HepG2 (cell line): Measurements from ENCODE around the gene DHX16. TPM values are rescaled to one million over a fixed set of nuclear protein-coding genes. Genes with fewer than 3 reads are reported as not detected.
A peak's percentile ranks its signal among the peaks of the same experiment; 100 is the strongest.

Experiments used
- ADNP ChIP-seq: sonication (generic); formaldehyde crosslinking; IDR thresholded peaks from 2 replicates; pipeline ENCODE4 v1.4.0; 2020; ENCODE audit warnings: missing genetic modification reagents
- CHD2 ChIP-seq: IDR thresholded peaks from 2 replicates; pipeline ENCODE4 v1.6.1; 2011; ENCODE audit warnings: low read depth, low read length, improper control_type of control experiment
- FOXC1 ChIP-seq: sonication (generic); formaldehyde crosslinking; IDR thresholded peaks from 2 replicates; pipeline ENCODE4 v1.8.0; 2022; ENCODE audit warnings: mild to moderate bottlenecking, missing genetic modification reagents, borderline replicate concordance
- MEF2D ChIP-seq: sonication (generic); formaldehyde crosslinking; IDR thresholded peaks from 2 replicates; pipeline ENCODE4 v1.5.1; 2020; ENCODE audit warnings: mild to moderate bottlenecking, missing genetic modification reagents
- NR2F6 ChIP-seq, 2 experiments: IDR thresholded peaks; 2 replicates each; pipeline ENCODE4 v1.6.1; 2016; ENCODE audit warnings: antibody characterized with exemption in 1 of 2, mild to moderate bottlenecking in 1 of 2
- POLR2G ChIP-seq: fragments of 200-400 bp; formaldehyde crosslinking; IDR thresholded peaks from 2 replicates; pipeline ENCODE4 v1.6.1; 2018; ENCODE audit warnings: mild to moderate bottlenecking, low read depth, low read length, moderate library complexity
- SIN3A ChIP-seq: IDR thresholded peaks from 2 replicates; pipeline ENCODE4 v1.6.1; 2011; ENCODE audit warnings: low read depth, mild to moderate bottlenecking, control low read depth, low read length, borderline replicate concordance
- SMC3 ChIP-seq: IDR thresholded peaks from 2 replicates; pipeline ENCODE4 v1.6.1; 2011; ENCODE audit warnings: low read length, improper control_type of control experiment
- ZFP36L2 ChIP-seq: sonication (generic); formaldehyde crosslinking; IDR thresholded peaks from 2 replicates; pipeline ENCODE4 v1.4.0; 2020; ENCODE audit warnings: missing genetic modification reagents
- ZNF350 ChIP-seq: sonication (generic); formaldehyde crosslinking; IDR thresholded peaks from 2 replicates; pipeline ENCODE4 v1.4.0; 2020; ENCODE audit warnings: mild to moderate bottlenecking, low read depth, missing genetic modification reagents, borderline replicate concordance
- ZNF569 ChIP-seq: sonication (generic); formaldehyde crosslinking; IDR thresholded peaks from 2 replicates; pipeline ENCODE4 v1.5.0; 2020; ENCODE audit warnings: mild to moderate bottlenecking, missing genetic modification reagents, moderate library complexity, borderline replicate concordance
- ZNF703 ChIP-seq: sonication (generic); formaldehyde crosslinking; IDR thresholded peaks from 2 replicates; pipeline ENCODE4 v1.5.1; 2020; ENCODE audit warnings: missing genetic modification reagents, mild to moderate bottlenecking, moderate library complexity, borderline replicate concordance
- polyA plus RNA-seq, 8 experiments: library from polyadenylated mRNA; depleted of rRNA in 3 of 8; stranded (reverse) in 7 of 8; unstranded in 1 of 8; fragments of >200 nt; fragmentation: Illumina TruSeq in 4 of 8; extraction: Trizol in 4 of 8; gene quantifications; 2 replicates each; pipeline versions ENCODE4 v1.2.1 to v1.2.3, GENCODE V29; 2011 to 2016; ENCODE audit warnings: low read depth in 4 of 8, missing spikeins in 1 of 8, mixed read lengths in 1 of 8; ENCODE audit not compliant: insufficient read depth in 1 of 8
- total RNA-seq, 5 experiments: library from RNA; depleted of rRNA; stranded (reverse); fragments of >200 nt; fragmentation: Illumina TruSeq; extraction: Trizol; gene quantifications; 2 replicates each; pipeline ENCODE4 v1.2.3, GENCODE V29; 2016; ENCODE audit warnings: low read depth in 1 of 5
- TF ChIP-seq, protein P1 (sequence below): IDR thresholded peaks from 2 replicates; pipeline ENCODE4 v1.6.1; 2016; ENCODE audit warnings: missing biosample characterization, missing genetic modification reagents, low read depth
- TF ChIP-seq, protein P2 (sequence below): sonication (generic); formaldehyde crosslinking; IDR thresholded peaks from 2 replicates; pipeline ENCODE4 v1.4.0; 2020; ENCODE audit warnings: missing genetic modification reagents
- TF ChIP-seq, protein P3 (sequence below), 2 experiments: fragments of 450-650 bp in 1 of 2; sonication (generic) in 1 of 2; formaldehyde crosslinking; IDR thresholded peaks; 2 replicates each; pipeline versions ENCODE4 v1.5.0 to v1.8.0; 2020 to 2022; ENCODE audit warnings: mild to moderate bottlenecking in 1 of 2, missing genetic modification reagents in 1 of 2
- TF ChIP-seq, protein P4 (sequence below): sonication (generic); formaldehyde crosslinking; IDR thresholded peaks from 2 replicates; pipeline ENCODE4 v1.5.0; 2020; ENCODE audit warnings: mild to moderate bottlenecking, missing genetic modification reagents
- TF ChIP-seq, protein P5 (sequence below): sonication (generic); formaldehyde crosslinking; IDR thresholded peaks from 2 replicates; pipeline ENCODE4 v1.8.1; 2023; ENCODE audit warnings: missing genetic modification reagents, mild to moderate bottlenecking, borderline replicate concordance
- TF ChIP-seq, protein P6 (sequence below): sonication (generic); formaldehyde crosslinking; conservative IDR thresholded peaks from 2 replicates; pipeline ENCODE4 v1.4.0; 2020; ENCODE audit warnings: missing genetic modification reagents

DHX16 gene
- total and polyA plus RNA-seq, 2 of the 13 experiments (the other 11 are each of a cell fraction or from before 2014, with no cell fraction given): 57.0 to 58.5 TPM

DNA sequence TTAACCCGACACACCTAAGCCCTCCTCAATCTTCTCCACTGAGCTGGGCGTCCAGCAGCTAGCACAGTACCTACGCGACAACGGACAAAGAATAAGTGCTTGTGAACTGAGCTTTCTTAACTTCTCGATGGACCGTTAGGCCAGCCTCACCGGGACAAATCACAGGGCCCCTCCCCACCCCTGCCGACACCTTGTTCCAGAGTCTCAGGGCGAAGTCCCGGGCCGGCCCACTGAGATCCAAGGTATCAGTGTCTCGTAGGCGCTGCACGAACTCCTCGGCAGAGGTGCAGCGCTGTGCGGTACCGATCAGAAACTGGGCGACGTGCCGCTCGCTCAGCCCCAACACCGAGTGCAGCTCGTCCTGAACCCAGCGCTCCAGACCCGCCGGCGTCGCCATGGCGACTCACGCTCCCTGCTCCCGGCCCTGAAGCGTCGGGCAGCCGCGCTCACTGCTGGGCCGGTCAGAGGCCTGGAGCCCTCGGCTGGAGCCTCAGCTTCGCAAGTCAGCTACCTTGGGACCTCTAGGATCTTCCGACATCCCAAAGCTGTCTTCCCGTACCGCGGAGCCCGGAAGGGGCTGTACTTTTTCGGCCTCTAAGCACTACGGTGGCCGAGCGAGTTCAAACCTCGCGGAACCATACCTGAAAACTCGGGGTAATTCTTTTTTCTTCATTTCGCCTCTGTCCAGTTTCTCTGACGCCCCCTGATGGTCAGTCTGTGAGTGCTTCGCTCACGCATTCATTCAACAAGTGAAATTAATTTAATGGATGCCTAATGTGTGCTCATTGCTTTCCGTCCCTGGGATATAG, at the start of gene DHX16 (continued):
- TF ChIP-seq ZNF569 (no peak), FOXC1 (peak; percentile 35; the same call in 1 of the 2 replicates), NR2F6 (IDR thresholded peaks at IDR 0.05) (peak; percentile 49; the same call in 1 of the 2 replicates), NR2F6 (CRISPR knock-in tag; IDR thresholded peaks at IDR 0.05) (peak; percentile 61; the same call in 1 of the 2 replicates), ZFP36L2 (CRISPR knock-in tag) (no peak), MEF2D (CRISPR knock-in tag) (peak; percentile 75; the same call in 1 of the 2 replicates), POLR2G (peak; percentile 89), ZNF703 (CRISPR knock-in tag) (no peak), CHD2 (peak; percentile 91), SIN3A (peak; percentile 98), SMC3 (peak; percentile 92), ZNF350 (CRISPR knock-in tag) (peak; percentile 87; the same call in 1 of the 2 replicates), ADNP (CRISPR knock-in tag) (peak; percentile 70)
- TF ChIP-seq, protein P1, sequence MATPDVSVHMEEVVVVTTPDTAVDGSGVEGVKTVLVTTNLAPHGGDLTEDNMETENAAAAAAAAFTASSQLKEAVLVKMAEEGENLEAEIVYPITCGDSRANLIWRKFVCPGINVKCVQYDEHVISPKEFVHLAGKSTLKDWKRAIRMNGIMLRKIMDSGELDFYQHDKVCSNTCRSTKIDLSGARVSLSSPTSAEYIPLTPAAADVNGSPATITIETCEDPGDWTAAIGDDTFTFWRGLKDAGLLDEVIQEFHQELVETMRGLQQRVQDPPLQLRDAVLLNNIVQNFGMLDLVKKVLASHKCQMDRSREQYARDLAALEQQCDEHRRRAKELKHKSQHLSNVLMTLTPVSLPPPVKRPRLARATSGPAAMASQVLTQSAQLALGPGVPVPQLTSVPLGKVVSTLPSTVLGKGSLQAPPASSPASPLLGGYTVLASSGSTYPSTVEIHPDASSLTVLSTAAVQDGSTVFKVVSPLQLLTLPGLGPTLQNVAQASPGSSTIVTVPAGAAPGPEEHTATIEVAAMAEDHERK (CRISPR knock-in tag): peak; percentile 43; the same call in 1 of the 2 replicates
- TF ChIP-seq, protein P2, sequence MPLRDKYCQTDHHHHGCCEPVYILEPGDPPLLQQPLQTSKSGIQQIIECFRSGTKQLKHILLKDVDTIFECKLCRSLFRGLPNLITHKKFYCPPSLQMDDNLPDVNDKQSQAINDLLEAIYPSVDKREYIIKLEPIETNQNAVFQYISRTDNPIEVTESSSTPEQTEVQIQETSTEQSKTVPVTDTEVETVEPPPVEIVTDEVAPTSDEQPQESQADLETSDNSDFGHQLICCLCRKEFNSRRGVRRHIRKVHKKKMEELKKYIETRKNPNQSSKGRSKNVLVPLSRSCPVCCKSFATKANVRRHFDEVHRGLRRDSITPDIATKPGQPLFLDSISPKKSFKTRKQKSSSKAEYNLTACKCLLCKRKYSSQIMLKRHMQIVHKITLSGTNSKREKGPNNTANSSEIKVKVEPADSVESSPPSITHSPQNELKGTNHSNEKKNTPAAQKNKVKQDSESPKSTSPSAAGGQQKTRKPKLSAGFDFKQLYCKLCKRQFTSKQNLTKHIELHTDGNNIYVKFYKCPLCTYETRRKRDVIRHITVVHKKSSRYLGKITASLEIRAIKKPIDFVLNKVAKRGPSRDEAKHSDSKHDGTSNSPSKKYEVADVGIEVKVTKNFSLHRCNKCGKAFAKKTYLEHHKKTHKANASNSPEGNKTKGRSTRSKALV (CRISPR knock-in tag): peak; percentile 70; the same call in 1 of the 2 replicates
- TF ChIP-seq, protein P3, sequence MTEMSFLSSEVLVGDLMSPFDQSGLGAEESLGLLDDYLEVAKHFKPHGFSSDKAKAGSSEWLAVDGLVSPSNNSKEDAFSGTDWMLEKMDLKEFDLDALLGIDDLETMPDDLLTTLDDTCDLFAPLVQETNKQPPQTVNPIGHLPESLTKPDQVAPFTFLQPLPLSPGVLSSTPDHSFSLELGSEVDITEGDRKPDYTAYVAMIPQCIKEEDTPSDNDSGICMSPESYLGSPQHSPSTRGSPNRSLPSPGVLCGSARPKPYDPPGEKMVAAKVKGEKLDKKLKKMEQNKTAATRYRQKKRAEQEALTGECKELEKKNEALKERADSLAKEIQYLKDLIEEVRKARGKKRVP (CRISPR knock-in tag; IDR thresholded peaks at IDR 0.05): peak in 1 of 2 experiments; percentile 51; a peak in 1 of 4 replicates
- TF ChIP-seq, protein P4, sequence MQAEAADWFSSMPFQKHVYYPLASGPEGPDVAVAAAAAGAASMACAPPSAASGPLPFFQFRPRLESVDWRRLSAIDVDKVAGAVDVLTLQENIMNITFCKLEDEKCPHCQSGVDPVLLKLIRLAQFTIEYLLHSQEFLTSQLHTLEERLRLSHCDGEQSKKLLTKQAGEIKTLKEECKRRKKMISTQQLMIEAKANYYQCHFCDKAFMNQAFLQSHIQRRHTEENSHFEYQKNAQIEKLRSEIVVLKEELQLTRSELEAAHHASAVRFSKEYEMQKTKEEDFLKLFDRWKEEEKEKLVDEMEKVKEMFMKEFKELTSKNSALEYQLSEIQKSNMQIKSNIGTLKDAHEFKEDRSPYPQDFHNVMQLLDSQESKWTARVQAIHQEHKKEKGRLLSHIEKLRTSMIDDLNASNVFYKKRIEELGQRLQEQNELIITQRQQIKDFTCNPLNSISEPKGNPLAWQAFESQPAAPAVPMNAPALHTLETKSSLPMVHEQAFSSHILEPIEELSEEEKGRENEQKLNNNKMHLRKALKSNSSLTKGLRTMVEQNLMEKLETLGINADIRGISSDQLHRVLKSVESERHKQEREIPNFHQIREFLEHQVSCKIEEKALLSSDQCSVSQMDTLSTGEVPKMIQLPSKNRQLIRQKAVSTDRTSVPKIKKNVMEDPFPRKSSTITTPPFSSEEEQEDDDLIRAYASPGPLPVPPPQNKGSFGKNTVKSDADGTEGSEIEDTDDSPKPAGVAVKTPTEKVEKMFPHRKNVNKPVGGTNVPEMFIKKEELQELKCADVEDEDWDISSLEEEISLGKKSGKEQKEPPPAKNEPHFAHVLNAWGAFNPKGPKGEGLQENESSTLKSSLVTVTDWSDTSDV (CRISPR knock-in tag): peak; percentile 96; the same call in 1 of the 2 replicates
- TF ChIP-seq, protein P5, sequence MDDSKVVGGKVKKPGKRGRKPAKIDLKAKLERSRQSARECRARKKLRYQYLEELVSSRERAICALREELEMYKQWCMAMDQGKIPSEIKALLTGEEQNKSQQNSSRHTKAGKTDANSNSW (CRISPR knock-in tag): 0 out of 2 replicates have a peak, but pooled peaks have one; percentile 61
- TF ChIP-seq, protein P6, sequence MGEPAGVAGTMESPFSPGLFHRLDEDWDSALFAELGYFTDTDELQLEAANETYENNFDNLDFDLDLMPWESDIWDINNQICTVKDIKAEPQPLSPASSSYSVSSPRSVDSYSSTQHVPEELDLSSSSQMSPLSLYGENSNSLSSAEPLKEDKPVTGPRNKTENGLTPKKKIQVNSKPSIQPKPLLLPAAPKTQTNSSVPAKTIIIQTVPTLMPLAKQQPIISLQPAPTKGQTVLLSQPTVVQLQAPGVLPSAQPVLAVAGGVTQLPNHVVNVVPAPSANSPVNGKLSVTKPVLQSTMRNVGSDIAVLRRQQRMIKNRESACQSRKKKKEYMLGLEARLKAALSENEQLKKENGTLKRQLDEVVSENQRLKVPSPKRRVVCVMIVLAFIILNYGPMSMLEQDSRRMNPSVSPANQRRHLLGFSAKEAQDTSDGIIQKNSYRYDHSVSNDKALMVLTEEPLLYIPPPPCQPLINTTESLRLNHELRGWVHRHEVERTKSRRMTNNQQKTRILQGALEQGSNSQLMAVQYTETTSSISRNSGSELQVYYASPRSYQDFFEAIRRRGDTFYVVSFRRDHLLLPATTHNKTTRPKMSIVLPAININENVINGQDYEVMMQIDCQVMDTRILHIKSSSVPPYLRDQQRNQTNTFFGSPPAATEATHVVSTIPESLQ (CRISPR knock-in tag): no peak
